Endometrial microvascular endothelial cells (primary cell): ENCODE data around the gene SEMA6A. TPM values are rescaled to one million over a fixed set of nuclear protein-coding genes. Genes with fewer than 3 reads are reported as not detected.

ENCODE experiments used
- in situ Hi-C: cut with HindIII; loops from 2 replicates; pipeline ENCODE4 v1.10.0; 2017; ENCODE audit warnings: low sequenced_read_pairs, low pct_unique_long_range_greater_than_20kb; ENCODE audit errors: inconsistent ontology term
- total RNA-seq: library from RNA; depleted of rRNA; stranded (reverse); fragments of >200 nt; gene quantifications from one replicate; pipeline ENCODE4 v1.2.3, GENCODE V29; 2015; ENCODE audit errors: inconsistent ontology term

Gene SEMA6A
- total RNA-seq, 1 donor from 2014 or later = 0.37 TPM

DNA sequence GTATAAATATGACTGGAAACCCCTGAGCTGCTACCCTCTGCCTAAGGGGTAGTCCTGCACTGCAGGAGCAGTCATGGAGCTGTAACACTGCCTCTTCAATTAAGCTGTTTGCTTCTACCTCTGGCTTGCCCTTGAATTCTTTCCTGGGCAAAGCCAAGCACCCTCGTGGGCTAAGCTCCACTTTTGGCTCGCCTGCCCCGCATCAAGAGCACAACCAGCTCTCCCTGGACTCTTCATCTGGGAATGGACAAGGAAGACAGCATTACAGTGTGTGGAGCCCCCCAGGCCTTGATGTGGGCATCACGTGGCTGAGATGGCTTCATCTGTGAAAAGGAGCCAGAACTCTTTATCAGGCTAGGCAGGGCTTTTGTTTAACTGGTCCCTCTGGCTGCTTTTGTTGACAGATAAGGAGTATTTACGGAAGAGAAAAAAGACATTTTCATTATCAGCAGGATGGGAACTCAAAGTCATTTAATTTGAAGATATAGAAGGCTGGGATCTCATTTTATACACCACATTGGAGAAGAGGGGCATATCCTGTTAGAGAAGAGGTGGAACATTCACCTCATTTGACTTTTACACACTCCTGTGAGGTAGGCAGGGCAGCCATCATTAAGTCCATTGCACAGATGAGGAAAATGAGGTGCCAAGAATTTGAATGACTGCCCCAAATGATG is 137.8 kb downstream of the SEMA6A start:
- in situ Hi-C loops = no loop called here

DNA sequence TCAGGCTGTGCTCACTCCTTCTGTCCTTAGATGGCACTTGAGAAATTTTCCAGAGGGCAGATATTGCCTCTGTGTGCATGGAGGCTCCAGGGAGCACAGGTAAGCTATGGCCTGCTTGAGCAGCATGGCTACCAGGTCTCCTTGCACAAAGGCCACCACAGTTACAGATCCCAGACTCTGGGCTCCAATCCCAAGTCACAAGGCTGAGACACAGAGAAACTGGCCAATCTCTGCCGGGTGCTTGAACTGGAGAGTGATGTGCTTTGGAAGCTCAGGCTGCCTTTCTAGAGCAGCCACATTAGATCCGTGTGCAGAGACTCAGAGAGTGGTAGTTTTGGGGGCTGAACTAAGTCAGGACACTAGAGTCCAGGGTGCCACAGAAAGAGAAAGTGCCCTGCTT is 145.7 kb downstream of the SEMA6A start:
- in situ Hi-C loops = no loop called here

DNA sequence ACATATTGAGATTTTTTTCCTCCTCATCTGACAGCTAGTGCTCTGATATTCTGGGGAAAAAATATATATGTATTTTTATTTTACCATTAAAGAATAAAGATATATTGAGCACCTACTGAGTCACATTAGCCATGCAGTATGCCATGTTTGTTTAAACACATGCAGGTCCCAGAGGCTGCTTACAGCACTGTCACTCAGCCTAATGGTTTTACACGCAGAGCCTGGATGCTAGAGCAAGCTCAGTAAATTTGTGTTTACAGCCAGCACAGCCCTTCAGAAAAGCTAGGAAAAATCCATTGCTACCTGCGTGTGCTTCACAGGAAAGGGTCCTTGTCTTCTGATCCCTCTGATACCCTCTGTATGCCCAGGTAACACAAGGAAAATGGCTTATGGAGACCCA is 146.2 kb downstream of the SEMA6A start:
- in situ Hi-C loops = no loop called here

DNA sequence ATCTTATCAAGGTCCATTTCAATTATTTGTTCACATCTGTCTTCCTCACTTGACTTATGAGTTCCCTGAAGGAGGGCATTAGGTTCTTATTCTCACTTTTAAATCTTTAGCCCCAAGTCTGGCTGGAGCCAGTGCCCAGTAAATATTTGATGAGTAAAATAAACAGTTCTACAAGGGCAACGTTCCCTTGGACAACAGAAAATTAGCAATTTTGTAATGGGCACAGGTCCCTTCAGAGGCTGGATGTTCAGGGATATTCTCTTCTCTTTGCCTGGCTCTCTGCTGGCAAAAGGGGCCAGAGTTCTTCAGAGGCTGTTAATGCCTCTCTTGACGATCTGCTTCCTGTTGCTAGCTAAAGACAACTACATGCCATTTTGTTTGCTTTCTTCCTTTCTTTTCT is 149.7 kb downstream of the SEMA6A start:
- in situ Hi-C loops = no loop called here

DNA sequence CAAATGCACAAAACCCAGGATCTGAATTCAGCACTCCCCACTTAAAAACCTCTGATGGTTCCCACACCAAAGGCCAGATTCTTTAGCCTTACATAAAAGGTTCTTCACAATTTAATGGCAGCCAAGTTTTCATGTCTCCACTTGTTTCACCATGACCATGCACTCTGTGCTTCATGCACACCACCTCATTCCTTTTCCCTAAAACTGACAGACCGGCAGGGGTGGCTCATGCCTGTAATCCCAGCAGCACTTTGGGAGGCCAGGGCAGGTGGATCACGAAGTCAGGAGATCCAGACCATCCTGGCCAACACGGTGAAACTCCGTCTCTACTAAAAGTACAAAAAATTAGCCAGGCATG is 150.4 kb downstream of the SEMA6A start:
- in situ Hi-C loops = no loop called here

DNA sequence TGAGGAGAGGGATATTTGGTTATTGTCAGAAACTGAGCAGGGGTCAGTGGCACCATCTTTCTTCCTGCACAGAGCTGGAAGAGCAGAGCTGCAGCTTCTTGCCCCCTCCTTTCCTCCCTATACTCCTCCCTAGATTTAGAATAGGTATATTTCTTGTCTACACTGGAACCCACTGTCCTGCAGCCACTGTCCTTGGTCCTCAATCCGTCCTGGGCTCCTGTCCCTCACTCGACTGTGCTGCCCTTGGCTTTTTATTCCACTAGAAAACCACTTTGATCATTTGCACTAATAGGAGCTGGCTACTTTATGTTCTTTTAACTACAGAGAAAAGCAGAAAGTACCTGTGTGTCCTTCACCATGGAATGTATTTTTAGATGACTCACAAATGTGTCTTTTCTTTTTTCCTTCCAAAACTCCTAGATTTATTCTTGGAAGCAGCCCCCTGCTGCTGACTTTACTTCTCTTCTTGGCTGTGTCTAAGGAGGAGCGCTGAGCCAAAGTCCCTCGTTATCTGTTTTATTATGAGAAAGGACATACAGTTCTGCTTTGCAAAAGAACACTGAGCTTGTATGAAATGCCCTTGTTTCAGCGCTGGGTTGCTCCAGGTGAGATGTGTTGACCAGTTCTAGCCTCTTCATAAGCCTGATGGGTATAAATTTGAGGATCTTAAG is 150.9 kb downstream of the SEMA6A start:
- in situ Hi-C loops = no loop called here

DNA sequence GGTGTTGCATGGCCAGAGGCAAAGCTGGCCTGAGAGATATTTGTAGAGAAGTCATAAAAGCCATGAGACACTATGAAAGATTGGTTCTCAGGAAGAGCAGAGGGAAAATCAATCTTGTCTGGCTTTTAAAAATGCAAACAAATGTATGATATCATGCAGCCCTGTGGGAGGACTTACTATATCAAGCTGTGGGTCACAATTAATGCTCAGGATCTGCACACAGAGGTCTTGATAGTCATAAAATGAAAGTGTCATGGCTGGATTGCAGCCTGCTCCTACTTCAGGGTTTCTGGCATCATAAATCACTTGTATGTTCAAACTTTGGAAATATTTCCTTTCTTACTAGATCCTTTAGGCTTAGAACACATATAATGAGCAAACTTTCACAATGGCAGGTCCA is 151.5 kb downstream of the SEMA6A start:
- in situ Hi-C loops = no loop called here

DNA sequence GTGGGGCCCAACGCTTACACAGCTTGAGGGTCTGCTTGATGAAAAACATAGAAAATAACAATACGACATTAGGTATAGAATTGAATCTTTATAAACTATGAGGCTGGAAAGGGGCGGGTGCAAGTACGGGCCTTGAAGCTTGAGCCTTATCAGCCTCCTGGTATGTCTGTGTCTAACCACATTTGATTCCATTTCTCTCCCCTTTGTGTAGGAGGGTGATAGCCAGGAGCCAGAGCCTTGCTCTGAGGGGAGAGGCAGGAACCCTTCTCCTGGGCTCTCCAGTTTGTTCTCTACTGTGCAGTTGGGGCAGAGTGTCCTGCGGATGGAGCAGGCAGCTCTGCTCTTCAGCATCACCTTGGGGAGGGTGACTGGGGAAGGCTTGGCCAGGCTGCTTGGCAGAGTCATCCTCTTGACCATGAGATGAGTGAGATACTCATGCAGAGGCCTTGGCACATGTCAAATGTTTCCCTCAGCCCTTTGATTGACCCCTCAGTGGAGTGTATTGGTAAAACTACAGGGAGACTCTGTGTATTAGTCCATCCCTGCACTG is 153.5 kb downstream of the SEMA6A start:
- in situ Hi-C loops = no loop called here

DNA sequence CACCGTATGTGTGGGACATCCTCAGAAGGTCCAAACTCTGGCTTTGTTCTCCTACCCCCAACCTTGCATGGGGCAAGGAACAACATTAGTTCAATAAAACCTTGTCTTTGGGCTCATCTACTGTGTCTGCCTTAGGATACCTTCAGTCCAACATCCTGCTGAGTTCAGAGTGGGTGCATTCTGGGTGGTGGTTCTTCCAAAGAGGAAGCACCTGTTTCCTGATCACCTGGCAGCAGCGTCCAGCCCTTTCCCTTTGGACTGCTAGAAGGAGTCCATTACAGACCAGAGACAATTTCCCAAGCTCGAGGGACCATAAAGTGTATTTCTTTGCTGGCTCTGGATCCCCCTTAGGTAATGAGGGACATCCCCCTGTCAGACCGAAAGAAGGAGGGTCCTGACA is 154.1 kb downstream of the SEMA6A start:
- in situ Hi-C loops = no loop called here

DNA sequence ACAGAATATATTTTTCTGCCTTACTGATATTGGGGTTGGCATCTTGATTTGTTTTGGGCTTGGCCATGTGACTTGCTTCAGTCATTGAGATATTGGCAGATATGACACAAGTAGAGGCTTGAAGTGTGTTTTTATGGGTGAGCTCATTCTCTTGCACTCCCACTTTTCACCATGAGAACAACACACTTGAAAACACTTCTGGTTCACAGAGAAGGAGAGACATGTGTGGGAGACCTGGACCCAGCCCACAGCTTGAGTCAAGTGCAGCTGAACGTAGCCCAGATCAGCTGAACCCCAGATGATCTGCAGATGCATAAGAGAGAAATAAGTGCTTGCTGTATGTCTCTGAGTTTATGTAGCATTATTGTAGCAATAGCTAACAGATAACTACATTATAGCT is 155.4 kb downstream of the SEMA6A start:
- in situ Hi-C loops = no loop called here

DNA sequence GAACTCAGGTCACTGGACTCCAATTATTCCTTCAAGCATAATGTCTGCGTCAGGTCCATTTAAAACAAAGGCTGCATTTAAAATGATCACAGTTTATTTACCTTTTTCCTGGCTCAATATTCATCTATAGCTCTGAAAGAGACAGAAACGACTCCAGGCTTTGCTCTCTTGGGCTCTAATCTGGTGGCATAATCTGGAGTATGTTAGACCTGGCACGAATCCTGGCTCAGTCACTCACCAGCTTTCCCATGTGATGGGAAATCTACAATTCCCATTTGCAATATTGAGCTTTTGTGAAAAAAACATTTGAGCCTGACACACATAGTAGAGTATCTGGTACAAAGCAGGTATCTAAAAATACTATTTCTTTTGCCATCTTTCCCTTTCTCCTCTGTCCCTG is 155.8 kb downstream of the SEMA6A start:
- in situ Hi-C loops = no loop called here

DNA sequence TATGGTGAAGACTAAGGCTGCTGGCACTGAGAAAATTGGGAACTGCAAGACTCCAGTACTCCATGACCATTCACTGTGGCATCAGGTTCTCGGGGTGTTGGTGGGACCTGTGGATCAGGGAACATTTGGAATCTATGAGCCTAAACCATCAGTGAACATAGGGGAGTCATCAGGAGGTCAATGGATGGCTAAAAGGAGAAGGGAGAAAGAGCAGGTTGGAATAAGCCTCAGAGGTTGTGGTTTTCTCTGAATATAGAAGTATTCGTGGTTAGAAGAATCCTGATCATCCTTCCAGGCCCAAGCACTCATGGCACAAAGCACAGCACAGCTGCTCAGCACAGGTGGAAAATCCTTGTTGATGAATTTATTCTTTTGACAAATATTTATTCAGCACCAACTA is 156.6 kb downstream of the SEMA6A start:
- in situ Hi-C loops = no loop called here

DNA sequence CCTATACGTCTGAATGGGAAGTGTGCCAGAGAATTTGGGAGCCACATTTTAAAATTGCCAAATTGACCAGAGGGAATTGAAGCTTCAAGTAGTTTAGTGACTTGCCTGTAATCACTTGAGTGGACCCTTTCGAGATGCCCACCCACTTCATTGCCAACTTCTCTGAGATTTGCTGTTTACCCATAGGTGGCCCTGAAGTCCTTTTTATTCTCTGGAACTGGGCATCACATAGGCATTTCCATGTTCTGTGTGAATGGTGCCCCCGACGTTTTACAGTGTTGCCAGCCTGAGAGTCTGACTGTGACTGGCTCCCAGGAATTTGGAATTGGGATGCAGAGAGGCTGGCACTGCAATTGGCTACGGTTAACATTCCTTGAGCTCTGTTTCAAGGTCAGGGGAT is 158.6 kb downstream of the SEMA6A start:
- in situ Hi-C loops = no loop called here

DNA sequence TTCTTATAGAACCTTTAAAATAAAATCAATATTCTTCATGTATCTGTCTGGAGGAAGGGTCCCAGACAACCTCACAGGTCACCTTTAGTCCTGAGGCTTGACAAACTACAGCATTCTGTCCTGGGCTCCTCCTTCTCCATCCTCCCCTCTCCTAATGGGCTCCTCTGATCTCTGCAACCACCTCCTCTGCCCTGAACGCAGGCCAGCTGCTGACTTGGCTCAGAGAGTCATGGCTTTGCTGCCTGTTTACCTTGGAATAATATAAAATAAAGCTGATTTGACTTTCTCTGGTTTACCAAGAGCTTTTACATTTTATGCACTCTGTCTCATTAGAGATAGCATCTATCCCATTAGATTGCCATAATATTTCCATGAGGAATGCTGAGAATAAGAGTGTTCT is 159.4 kb downstream of the SEMA6A start:
- in situ Hi-C loops = no loop called here

DNA sequence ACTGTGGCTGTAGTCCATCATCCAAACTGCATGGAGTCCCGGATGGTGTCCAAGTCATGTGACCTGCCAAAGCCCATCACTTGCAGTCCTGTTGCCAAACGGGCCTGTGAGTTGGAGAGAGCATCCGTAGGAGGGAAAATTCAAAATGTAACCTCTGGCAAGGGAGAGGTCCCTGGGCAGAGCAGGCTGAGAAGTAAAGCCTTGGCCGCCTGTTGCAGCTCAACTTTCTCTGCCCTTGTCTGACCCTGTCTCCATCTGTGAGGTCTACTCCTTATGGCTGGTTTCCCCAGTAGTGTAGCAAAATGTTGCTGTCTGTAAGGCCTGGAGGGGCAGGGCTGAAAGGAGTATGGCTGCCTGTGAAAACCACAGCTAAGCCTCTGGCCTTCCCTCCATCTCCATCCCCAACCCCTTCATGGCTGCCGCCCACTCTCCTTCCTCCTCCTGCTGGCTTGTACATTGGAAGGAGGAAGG is 163.5 kb downstream of the SEMA6A start:
- in situ Hi-C loops = no loop called here

DNA sequence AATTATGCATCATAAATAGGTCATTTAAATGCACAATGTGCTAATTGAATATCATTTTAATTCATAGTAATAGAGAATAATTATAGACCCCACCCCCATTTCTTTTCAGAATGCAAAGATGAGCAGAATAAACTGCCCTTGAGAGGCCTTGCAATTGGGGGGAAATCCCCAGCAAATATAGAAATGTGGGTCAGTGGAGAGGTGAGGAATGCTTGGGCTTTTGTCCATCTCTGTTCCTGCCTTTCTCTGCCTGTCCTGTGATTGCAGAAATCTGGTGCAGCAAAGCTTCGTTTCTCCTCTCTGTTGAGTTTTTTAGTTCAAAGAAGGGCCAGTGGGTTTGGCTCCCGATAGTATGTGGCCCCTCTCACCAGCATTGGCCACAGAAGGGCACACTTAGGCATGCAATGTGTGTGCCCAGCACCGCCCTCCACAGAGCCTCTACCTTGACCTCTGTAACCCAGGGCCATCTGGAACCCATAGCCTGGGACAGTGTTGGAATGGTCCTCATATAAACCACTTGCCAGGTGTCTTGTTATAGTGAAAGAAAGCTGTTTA is 164.2 kb downstream of the SEMA6A start:
- in situ Hi-C loops = no loop called here

DNA sequence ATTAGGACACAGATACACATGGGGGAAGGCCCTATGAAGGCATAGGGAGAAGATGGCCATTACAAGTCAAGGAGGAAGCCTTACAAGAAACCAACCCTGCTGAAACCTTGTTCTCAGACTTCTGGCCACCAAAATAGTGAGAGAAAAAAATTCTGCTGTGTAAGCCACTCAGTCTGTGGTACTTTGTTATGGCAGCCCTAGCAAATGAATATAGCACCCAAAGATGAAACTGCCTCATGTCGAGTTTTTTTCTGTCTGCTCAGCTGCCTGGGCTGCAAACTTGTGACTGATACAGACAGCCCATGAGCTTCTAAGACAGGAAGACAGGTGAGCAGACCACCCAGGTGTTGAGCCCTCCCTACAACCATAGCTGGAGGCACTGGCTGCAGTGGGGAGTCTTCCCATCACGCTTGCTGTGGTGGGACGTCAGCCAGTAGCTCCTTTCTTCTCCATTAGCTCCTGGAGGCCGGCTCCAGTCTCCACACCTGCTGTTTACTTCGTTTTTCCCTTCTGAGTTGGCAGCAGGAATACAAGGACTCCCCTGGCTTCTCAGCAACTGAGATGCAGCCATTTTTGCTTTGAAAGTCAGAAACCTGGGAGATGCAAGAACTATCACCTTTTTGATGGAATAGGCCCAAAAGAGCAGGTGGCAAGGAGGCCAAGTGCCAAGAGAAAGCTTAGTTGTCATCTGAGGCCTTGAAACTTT is 164.9 kb downstream of the SEMA6A start:
- in situ Hi-C loops = no loop called here

DNA sequence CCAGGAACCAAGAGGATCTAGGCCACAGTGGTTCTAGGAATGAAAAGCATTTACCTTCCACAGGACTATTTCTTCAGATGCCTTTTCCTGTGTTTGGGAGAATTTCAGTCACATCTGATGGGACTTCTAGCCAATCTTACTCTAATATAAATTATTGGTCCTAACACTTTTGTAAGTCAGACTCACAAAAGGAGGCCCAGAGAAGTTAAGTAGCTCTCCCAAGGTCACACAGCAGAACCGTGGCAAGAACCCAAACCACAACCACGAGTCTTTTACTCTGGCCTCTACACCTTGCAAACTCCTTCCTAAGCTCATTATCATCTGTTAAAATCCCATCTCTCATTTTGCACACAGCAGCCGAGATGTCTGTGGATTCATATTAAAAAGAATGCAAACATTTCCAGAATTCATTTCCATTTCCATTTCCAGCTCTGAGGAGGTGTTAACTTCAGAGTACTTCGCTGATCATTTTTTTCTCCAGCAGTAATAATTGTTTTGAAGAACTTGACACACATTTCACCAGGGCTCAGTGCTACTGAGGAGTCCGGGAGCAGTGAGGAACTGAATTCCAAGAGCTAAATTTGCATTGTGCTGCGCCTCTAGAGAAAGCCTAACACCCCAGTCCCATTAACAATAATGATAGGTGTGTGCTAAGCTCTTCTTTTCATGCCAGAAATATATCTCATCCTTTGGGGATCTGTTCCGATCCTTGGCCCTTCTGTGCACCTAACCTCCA is 168.1 kb downstream of the SEMA6A start:
- in situ Hi-C loops = no loop called here

DNA sequence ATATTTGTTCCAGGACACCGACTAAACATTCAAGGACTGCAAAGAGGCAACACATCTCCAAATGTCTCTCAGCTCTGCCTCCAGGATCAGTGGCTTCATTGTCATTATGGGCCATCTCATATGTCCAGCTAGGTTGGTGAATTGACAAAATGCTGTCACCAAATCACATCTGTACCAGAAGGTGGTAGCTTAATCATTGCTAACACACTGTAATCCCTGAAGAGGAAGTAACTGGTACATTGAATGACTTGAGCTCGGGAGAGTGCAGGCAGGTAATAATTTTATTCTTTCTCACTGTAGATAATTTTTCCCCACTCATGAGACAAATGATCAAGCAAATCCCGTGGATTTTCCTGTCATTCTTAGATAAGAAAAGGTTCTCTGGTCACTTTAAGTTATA is 169.8 kb downstream of the SEMA6A start:
- in situ Hi-C loops = no loop called here
